Superior temporal gyrus (tissue), 1 donor: ENCODE results near the gene KNCN.

Source experiments
- DNase-seq: peaks from one replicate; pipeline ENCODE4 v3.0.0-alpha.2; 2016; ENCODE audit errors: extremely low spot score

KNCN gene

GRCh38 chr1:46525253-46525983 lies 26.0 kb downstream of the KNCN start:
- no peak for DNase-seq

GRCh38 chr1:46524843-46525242 lies 26.6 kb downstream of the KNCN start:
- DNase-seq, result no peak

- DNase-seq, result no peak
These were observed 27.7 kb downstream of the KNCN start for GRCh38 chr1:46523496-46524353.

- no peak for DNase-seq
These were observed 28.5 kb downstream of the KNCN start for GRCh38 chr1:46522969-46523320.

- DNase-seq, result no peak
These were observed 29.1 kb downstream of the KNCN start for GRCh38 chr1:46522184-46522968.

- no peak for DNase-seq
These were observed 30.0 kb downstream of the KNCN start for GRCh38 chr1:46521414-46521813.

- no peak for DNase-seq
These were observed 31.2 kb downstream of the KNCN start for GRCh38 chr1:46520063-46520911.

- DNase-seq, result no peak
These were observed 32.2 kb downstream of the KNCN start for GRCh38 chr1:46519209-46519608.

- no peak for DNase-seq
These were observed 33.4 kb downstream of the KNCN start for GRCh38 chr1:46517932-46518498.

GRCh38 chr1:46517010-46517600 lies 34.3 kb downstream of the KNCN start:
- DNase-seq, result no peak

- DNase-seq, result no peak
These were observed 35.1 kb downstream of the KNCN start for GRCh38 chr1:46516200-46516950.

- DNase-seq, result no peak
These were observed 35.9 kb downstream of the KNCN start for GRCh38 chr1:46515576-46515975.

- DNase-seq, result no peak
These were observed 37.9 kb downstream of the KNCN start for GRCh38 chr1:46513536-46513935.

GRCh38 chr1:46512792-46513190 lies 38.7 kb downstream of the KNCN start:
- no peak for DNase-seq

- no peak for DNase-seq
These were observed 39.2 kb downstream of the KNCN start for GRCh38 chr1:46512135-46512791.

GRCh38 chr1:46510998-46511365 lies 40.5 kb downstream of the KNCN start:
- no peak for DNase-seq

- no peak for DNase-seq
These were observed 41.0 kb downstream of the KNCN start for GRCh38 chr1:46510341-46510997.

- no peak for DNase-seq
These were observed 42.7 kb downstream of the KNCN start for GRCh38 chr1:46508757-46509156.
